Suppressor macrophage (primary cell): Measurements from ENCODE around the gene WIPF1.

ENCODE experiments used
- DNase-seq, 4 experiments: peaks; one replicate each; pipeline ENCODE4 v3.0.0-alpha.2; 2020 to 2022

WIPF1 gene

GRCh38 chr2:174621323-174621722, 23.7 kb upstream of the WIPF1 start:
- peak in 2 of 4 experiments; percentile 34 to 47 for DNase-seq

GRCh38 chr2:174618179-174618578, 20.6 kb upstream of the WIPF1 start:
- no peak for DNase-seq

DNA sequence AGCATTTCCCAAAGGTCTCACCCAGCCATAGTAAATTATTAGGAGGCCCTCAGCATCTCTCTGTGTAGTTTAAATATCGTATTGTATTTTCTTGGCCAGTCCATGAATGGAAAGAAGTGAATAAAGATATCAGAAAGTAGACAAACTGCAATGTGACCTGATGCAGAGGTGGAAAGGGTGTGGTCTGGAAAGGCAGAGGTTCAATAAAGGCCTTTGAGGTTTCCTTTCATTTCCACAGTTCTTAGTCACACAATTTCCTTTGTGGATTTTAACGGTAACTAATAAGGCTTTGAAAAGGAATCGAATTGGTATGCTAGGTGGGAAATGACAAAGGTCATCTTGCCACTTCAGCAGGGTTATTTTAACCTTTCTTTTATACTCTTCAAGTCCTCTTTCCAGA, 20.1 kb upstream of the WIPF1 start:
- DNase-seq = no peak

DNA sequence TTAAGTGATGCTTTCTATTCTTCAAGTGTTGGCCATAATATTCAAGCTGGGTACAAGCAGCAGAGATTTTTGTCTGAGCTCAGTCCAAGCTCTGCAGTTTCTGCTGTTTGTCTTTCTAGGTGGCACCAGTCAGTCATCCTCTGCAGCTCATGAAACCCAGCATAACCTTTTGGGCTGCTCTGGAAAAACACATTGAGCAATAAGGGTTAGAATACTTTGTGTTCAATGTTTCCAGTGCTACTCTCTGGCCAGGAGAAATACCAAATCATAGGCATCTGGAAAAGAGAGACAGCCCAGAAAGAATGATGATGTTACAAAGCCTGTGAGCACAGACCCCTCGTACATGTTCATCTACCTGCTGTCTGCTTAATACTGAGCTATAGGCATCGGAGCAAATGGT, 19.5 kb upstream of the WIPF1 start:
- no peak for DNase-seq

DNA sequence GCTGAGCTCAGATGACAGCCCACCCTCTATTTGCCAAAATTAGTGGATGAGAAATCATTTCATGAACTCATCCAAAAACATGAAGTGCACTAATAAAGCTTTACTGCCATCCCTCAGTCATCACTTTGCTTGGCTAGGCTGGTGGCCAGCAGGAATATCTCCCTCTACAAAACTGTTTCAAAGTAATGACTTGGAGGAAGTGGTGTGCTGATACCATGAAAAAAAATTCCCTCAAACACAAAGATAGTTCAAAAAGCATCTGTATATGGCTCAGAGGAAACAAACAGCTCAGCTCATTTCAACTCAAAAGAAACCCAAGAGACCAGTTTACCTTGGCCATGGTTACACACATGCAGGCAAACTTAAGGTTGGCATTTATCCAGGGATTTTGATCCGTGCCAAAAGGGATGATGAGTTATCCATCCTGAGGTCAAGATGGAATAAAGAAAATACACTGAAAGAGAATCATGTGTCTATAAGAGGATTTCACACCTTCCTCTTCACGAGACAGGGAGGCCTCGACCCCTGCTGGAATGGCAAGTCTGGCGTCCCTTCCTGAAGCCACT, 18.4 kb upstream of the WIPF1 start:
- DNase-seq = peak in 1 of 4 experiments; percentile 36

- no peak for DNase-seq
These were observed 16.7 kb upstream of the WIPF1 start for GRCh38 chr2:174614261-174614660.

DNA sequence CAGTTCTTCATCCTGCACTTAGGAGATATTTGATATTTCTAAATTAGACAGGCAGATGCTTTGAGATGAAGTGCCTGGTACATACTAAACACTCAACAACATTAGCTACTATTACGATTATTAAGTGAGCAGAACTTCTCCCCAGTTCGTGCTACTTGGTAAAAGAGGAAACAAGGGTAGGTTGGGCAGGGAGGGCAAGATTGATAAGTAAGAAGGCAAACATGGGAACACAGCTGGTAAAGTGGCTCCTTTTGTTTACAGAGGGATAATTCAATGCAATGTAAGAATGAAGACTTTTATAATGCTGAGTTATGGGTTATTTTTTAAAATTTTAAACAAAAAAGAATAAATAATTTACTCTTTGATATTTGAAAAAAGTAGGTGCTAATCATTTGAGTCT, 15.9 kb upstream of the WIPF1 start:
- peak in 1 of 4 experiments; percentile 32 for DNase-seq

- DNase-seq = no peak
These were observed 15.4 kb upstream of the WIPF1 start for GRCh38 chr2:174612970-174613369.

- no peak for DNase-seq
These were observed 14.2 kb upstream of the WIPF1 start for GRCh38 chr2:174611854-174612253.

DNA sequence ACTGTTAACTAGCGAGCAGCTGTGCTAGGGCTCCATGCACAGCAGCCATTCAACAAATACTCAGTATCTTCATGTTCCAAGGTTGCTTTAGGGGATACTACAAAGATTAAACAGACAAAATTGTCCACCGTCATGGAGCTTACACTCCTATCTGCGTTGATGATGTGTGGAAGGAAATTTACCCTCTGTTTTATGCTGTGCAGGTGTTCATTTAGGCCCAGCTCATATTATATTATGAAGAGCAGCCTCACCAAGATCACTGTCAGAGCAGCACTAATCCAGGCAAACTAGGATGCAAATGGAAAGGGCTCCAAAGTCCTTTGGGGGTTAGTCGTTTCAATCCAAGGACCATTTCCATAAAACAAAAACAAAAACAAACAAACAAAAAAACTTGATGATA, 13.4 kb upstream of the WIPF1 start:
- no peak for DNase-seq

GRCh38 chr2:174610243-174610995, 12.8 kb upstream of the WIPF1 start:
- peak in 3 of 4 experiments; percentile 55 to 71 (median 68) for DNase-seq

GRCh38 chr2:174609261-174609660, 11.7 kb upstream of the WIPF1 start:
- DNase-seq = no peak

GRCh38 chr2:174608866-174609214, 11.2 kb upstream of the WIPF1 start:
- no peak for DNase-seq

GRCh38 chr2:174607989-174608865, 10.6 kb upstream of the WIPF1 start:
- no peak for DNase-seq

GRCh38 chr2:174607584-174607983, 10.0 kb upstream of the WIPF1 start:
- no peak for DNase-seq

DNA sequence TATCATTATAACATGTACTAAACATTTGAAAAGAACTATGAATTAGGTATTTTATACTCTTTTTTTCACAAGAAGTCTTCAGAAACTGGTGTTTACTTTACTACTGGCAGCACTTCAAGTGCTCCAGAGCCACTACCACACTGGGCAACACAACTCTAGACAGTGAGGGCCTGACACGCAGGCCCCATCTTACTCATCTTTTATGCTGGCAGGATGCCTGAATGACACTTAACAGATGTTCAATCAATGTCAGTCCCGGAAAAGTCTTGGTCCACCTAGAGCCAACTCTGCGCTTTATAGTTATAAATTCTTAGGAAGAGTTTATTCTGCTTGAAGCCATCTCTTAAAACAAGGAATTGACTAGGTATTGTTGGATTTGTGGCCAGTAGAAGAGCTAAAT, 8.7 kb upstream of the WIPF1 start:
- DNase-seq = no peak

DNA sequence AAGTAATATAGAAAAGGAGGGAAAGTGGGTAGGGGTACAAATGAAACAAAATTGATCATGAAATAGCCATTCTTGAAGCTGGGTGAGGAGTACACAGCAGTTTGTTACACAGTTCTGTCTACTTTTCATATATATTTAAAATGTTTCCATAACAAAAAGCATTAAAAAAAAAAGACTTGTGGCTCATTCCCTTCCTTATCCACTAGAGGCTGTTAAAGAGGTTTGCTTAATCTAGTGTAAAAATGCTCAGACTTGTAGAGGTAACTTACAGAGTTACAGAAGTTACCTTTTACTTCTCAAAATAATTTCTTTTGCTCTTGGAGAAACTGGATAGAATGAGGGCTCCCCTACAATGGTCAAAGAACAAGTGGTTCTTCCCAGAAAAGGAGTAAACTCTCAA, 8.1 kb upstream of the WIPF1 start:
- DNase-seq = peak in 1 of 4 experiments; percentile 26

DNA sequence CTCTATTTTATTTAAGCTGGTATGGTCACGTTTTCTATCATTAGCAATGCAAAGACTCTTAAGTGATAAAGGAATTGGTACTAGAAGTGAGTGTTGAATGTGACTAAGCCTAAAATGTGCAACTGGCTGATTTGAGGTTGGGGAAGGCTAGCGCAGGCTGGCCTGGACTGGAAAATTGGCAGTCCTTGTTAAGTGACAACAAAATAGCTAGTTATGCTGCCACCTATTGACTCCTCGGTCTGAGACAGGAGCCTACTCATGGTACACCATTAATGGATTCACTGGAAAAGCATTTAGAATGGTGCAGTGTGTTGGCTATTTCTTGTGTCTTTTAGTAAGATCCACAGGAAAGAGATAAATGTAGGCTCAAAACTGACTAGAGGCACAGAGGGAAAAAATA, 5.7 kb upstream of the WIPF1 start:
- peak; percentile 58 to 80 (median 78) for DNase-seq

GRCh38 chr2:174602745-174603144, 5.1 kb upstream of the WIPF1 start:
- DNase-seq = no peak

- peak; percentile 74 to 97 (median 90) for DNase-seq
These were observed 2.7 kb upstream of the WIPF1 start for GRCh38 chr2:174600349-174600748.

GRCh38 chr2:174599310-174599921, 1.8 kb upstream of the WIPF1 start:
- peak in 3 of 4 experiments; percentile 38 to 65 (median 61) for DNase-seq

DNA sequence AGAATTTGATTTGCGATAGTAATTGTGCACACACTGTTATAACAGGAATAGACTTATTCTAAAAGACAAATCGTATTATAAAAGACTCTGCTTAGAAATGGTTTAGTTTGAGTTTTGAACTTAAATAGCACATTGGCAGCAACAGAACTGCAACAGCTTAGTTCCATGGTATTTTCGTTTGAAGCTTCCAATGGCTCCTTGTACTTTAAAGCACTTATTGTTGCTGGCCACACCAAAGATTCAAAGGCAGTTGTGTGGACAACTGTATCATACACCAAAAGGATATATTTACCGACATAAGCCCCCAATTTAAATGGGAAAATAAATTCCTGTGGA, 627 bp downstream of the WIPF1 start:
- peak in 3 of 4 experiments; percentile 28 to 53 (median 52) for DNase-seq

DNA sequence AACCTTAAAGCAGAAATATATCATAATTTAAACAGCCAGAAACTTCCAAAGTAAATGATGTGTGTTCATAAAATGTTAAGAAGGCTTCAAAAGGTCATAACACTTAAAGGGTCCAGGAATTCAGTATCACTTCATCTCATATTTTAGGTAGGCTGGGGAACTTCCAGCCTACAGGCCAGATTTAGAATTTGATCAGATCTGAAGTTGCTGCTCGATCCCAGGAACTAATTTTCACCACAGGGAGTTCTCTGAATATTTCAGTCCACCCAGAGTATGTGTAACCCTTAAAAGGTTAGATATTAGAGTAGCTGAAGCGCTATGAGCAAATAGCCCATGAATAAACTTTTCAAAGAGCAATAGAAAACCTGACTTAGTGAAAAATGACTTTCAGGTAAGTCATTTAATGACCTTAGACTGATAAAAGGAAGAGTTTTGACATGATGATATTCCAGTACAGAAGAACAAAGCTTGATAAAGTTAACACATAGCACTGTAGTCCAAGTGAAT, 1.7 kb downstream of the WIPF1 start:
- peak; percentile 47 to 62 (median 56) for DNase-seq
